ENCODE data around the gene PDGFRA. TPM values are rescaled to one million over a fixed set of nuclear protein-coding genes. Genes with fewer than 3 reads are reported as not detected.

Gene PDGFRA
- total and polyA plus RNA-seq, 9 donors: 54.3 to 106 (median 83.9) TPM

GRCh38 chr4:54199919-54200318 is 29.2 kb upstream of the PDGFRA start:
- Histone ChIP-seq H3K4me1 (ENCODE audit: control insufficient read depth, insufficient read depth, low read length) (peaks cover 14% of the 10 kb centered on the region), H3K9me3 (replicated peaks; ENCODE audit: control insufficient read depth, low read depth, low read length) (no peaks in the 10 kb centered on the region), H3K27ac (ENCODE audit: low read length) (no peak overlapping the region), H3K27me3 (ENCODE audit: control insufficient read depth, insufficient read depth, low read length) (no peaks in the 10 kb centered on the region), H3K36me3 (ENCODE audit: control insufficient read depth, insufficient read depth, low read length) (no peaks in the 10 kb centered on the region), H3K4me3 (ENCODE audit: low read length) (no peak overlapping the region)
- no peak for DNase-seq
- no CpG with 5 or more reads among the region's 5 CpGs for WGBS (ENCODE audit: insufficient coverage)

GRCh38 chr4:54209617-54210016 is 19.5 kb upstream of the PDGFRA start:
- no peak for DNase-seq
- Histone ChIP-seq H3K27me3 (ENCODE audit: control insufficient read depth, insufficient read depth, low read length) (no peaks in the 10 kb centered on the region), H3K36me3 (ENCODE audit: control insufficient read depth, insufficient read depth, low read length) (no peaks in the 10 kb centered on the region), H3K9me3 (replicated peaks; ENCODE audit: control insufficient read depth, low read depth, low read length) (no peaks in the 10 kb centered on the region), H3K4me3 (ENCODE audit: low read length) (no peak overlapping the region), H3K4me1 (ENCODE audit: control insufficient read depth, insufficient read depth, low read length) (no peaks in the 10 kb centered on the region), H3K27ac (ENCODE audit: low read length) (no peak overlapping the region)
- WGBS (ENCODE audit: insufficient coverage): 64% methylated on average over 1 of the region's 2 CpGs

DNA sequence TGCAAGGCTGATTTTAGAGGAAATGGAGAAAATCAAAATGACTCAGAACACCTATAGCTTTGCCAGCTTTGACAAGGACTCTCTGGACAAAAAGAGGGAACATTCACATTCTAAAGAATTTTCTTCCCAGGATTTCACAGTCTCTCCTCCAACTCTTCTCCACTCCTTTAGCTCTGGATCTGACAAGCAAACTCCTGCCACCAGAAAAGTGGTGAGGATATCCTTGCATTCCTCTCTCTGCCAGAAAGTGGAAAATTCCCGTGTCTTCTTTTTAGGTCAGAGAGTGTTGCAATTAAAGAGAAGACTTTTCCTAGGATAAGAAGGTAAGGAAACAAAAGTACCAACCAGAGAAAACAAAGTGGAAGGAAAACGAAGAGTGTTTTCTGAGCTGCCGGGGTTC is 16.1 kb upstream of the PDGFRA start:
- H3K4me1 ChIP-seq (ENCODE audit: control insufficient read depth, insufficient read depth, low read length): peaks cover 7% of the 10 kb centered on the region
- 100% methylated on average over 2 of the region's 3 CpGs for WGBS (ENCODE audit: insufficient coverage)
- H3K27me3 ChIP-seq (ENCODE audit: control insufficient read depth, insufficient read depth, low read length): no peaks in the 10 kb centered on the region
- H3K36me3 ChIP-seq (ENCODE audit: control insufficient read depth, insufficient read depth, low read length): no peaks in the 10 kb centered on the region
- H3K9me3 ChIP-seq (replicated peaks; ENCODE audit: control insufficient read depth, low read depth, low read length): no peaks in the 10 kb centered on the region
- H3K27ac ChIP-seq (ENCODE audit: low read length): no peak overlapping the region
- no peak overlapping the region for H3K4me3 ChIP-seq (ENCODE audit: low read length)
- DNase-seq: no peak

DNA sequence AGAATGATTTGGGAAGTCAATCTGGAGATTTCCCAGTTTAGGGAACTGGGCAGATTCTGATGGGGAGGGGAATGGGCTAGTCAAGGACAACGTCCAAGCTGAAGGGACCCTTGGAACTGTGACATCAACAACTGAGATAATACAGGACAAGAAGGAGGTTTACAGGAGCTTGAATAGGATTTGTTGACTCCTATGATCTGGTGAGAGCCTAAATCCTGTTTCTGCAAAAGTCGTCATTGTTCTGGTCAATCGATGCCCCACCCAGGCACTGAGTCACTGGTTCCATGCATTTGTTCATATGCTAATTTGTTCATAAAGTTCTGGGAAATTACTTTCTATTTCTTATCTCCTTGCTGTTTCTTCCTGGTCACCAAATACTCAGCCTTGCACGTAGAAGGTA is 15.3 kb upstream of the PDGFRA start:
- Histone ChIP-seq H3K27ac (ENCODE audit: low read length) (no peak overlapping the region), H3K4me1 (ENCODE audit: control insufficient read depth, insufficient read depth, low read length) (peaks cover 7% of the 10 kb centered on the region), H3K4me3 (ENCODE audit: low read length) (no peak overlapping the region), H3K36me3 (ENCODE audit: control insufficient read depth, insufficient read depth, low read length) (no peaks in the 10 kb centered on the region), H3K9me3 (replicated peaks; ENCODE audit: control insufficient read depth, low read depth, low read length) (no peaks in the 10 kb centered on the region), H3K27me3 (ENCODE audit: control insufficient read depth, insufficient read depth, low read length) (peaks cover 3% of the 10 kb centered on the region)
- WGBS (ENCODE audit: insufficient coverage): 67% methylated on average over 2 of the region's 4 CpGs
- DNase-seq: no peak

DNA sequence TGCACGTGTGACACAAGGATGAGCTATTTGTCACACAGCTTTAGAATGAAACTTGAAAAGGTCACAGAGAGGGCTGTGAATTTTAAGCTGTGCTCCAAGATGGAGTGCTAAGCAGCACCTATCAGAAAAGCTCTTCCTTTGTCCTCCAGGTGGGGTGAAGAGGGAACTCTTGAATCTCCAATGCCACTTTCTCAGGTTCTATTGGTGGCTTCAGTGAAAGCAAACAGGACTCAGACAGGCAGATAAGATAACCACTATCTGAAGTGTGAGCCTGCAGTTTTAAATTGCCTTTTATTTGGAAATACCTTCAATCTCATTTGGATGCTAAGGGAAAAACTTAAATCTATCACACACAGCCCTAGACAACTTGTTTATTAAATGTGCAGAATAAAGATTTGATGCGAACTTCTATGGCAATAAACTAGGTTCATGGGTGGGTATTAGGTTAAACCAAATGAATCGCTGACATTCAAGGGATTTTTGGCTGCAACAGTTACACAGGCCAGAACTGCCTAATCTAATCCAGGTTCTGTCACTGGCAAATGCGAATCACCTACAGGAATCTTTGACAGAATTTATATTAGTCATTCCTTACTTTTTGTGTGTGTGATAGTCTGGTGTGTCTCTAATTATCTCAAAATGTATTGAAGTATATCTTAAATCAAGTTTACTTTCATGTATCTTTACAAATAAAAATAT is 13.6 kb upstream of the PDGFRA start:
- Histone ChIP-seq H3K36me3 (ENCODE audit: control insufficient read depth, insufficient read depth, low read length) (no peaks in the 10 kb centered on the region), H3K27ac (ENCODE audit: low read length) (no peak overlapping the region), H3K4me3 (ENCODE audit: low read length) (no peak overlapping the region), H3K9me3 (replicated peaks; ENCODE audit: control insufficient read depth, low read depth, low read length) (no peaks in the 10 kb centered on the region), H3K4me1 (ENCODE audit: control insufficient read depth, insufficient read depth, low read length) (peaks cover 7% of the 10 kb centered on the region), H3K27me3 (ENCODE audit: control insufficient read depth, insufficient read depth, low read length) (peaks cover 7% of the 10 kb centered on the region)
- DNase-seq: no peak
- 40% methylated on average over 1 of the region's 4 CpGs for WGBS (ENCODE audit: insufficient coverage)

- Histone ChIP-seq H3K4me1 (ENCODE audit: control insufficient read depth, insufficient read depth, low read length) (peaks cover 7% of the 10 kb centered on the region), H3K9me3 (replicated peaks; ENCODE audit: control insufficient read depth, low read depth, low read length) (no peaks in the 10 kb centered on the region), H3K27ac (ENCODE audit: low read length) (peak overlapping the region; percentile 69), H3K4me3 (ENCODE audit: low read length) (peak overlapping the region; percentile 48), H3K27me3 (ENCODE audit: control insufficient read depth, insufficient read depth, low read length) (peaks cover 9% of the 10 kb centered on the region), H3K36me3 (ENCODE audit: control insufficient read depth, insufficient read depth, low read length) (no peaks in the 10 kb centered on the region)
- DNase-seq: peak; percentile 99
- WGBS (ENCODE audit: insufficient coverage): 0% methylated on average over 9 of the region's 23 CpGs
These were observed 11.2 kb upstream of the PDGFRA start for GRCh38 chr4:54217642-54218495.

GRCh38 chr4:54218736-54219135 is 10.4 kb upstream of the PDGFRA start:
- no peak overlapping the region for H3K4me3 ChIP-seq (ENCODE audit: low read length)
- H3K36me3 ChIP-seq (ENCODE audit: control insufficient read depth, insufficient read depth, low read length): no peaks in the 10 kb centered on the region
- 90% methylated on average over 5 of the region's 6 CpGs for WGBS (ENCODE audit: insufficient coverage)
- peaks cover 7% of the 10 kb centered on the region for H3K4me1 ChIP-seq (ENCODE audit: control insufficient read depth, insufficient read depth, low read length)
- DNase-seq: no peak
- no peaks in the 10 kb centered on the region for H3K9me3 ChIP-seq (replicated peaks; ENCODE audit: control insufficient read depth, low read depth, low read length)
- H3K27ac ChIP-seq (ENCODE audit: low read length): no peak overlapping the region
- H3K27me3 ChIP-seq (ENCODE audit: control insufficient read depth, insufficient read depth, low read length): peaks cover 14% of the 10 kb centered on the region

GRCh38 chr4:54224996-54225597 is 4.0 kb upstream of the PDGFRA start:
- 17% methylated on average over 3 of the region's 6 CpGs for WGBS (ENCODE audit: insufficient coverage)
- no peaks in the 10 kb centered on the region for H3K36me3 ChIP-seq (ENCODE audit: control insufficient read depth, insufficient read depth, low read length)
- H3K4me3 ChIP-seq (ENCODE audit: low read length): peak overlapping the region; percentile 42
- H3K4me1 ChIP-seq (ENCODE audit: control insufficient read depth, insufficient read depth, low read length): peaks cover 38% of the 10 kb centered on the region
- H3K27me3 ChIP-seq (ENCODE audit: control insufficient read depth, insufficient read depth, low read length): peaks cover 68% of the 10 kb centered on the region
- H3K27ac ChIP-seq (ENCODE audit: low read length): peak overlapping the region; percentile 95
- DNase-seq: peak; percentile 95
- no peaks in the 10 kb centered on the region for H3K9me3 ChIP-seq (replicated peaks; ENCODE audit: control insufficient read depth, low read depth, low read length)

DNA sequence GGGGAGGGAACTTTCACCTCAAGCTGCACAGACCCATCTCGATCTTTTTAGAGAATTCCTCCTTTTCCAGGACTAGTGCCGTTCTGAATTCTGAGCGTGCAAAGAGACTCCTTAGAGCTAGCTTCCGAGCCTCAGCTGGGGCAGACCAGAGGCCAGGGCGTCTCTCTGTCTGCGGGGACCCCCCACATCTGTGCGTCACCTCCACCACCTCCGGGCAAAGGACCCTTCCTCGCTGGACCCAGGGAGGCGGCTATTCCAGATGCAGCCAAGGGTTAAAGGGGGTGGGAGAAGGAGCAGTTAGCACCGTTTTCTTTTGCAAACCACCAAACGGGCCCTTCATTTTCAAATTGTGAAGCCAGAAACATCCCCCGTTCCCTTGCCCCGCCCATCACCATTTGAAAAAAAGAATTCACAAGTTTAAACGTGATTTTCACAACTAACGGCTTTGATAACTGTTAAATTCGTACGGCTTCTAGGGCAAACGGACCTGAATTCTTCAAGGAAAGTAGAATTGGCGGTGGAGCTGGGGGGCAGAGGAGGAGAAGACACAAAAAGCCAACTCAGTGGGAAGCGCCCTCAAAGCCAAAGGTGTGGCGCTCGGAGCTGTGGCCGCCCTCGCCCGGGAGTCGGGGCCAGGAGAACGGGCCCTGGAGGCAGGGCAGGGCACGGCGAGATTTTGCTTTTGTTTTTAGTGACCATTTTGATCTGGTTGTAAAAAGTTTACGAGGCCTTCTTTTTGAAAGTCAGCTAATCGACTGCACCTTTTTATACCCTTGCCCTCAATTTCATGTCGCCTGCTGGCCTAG is 3.3 kb upstream of the PDGFRA start:
- no peaks in the 10 kb centered on the region for H3K9me3 ChIP-seq (replicated peaks; ENCODE audit: control insufficient read depth, low read depth, low read length)
- peaks cover 75% of the 10 kb centered on the region for H3K27me3 ChIP-seq (ENCODE audit: control insufficient read depth, insufficient read depth, low read length)
- peak overlapping the region; percentile 95 for H3K27ac ChIP-seq (ENCODE audit: low read length)
- no peaks in the 10 kb centered on the region for H3K36me3 ChIP-seq (ENCODE audit: control insufficient read depth, insufficient read depth, low read length)
- DNase-seq: peak; percentile 82
- H3K4me3 ChIP-seq (ENCODE audit: low read length): peak overlapping the region; percentile 42
- 5% methylated on average over 21 of the region's 33 CpGs for WGBS (ENCODE audit: insufficient coverage)
- peaks cover 45% of the 10 kb centered on the region for H3K4me1 ChIP-seq (ENCODE audit: control insufficient read depth, insufficient read depth, low read length)
